Neural cell (in vitro differentiated cells): Measurements from ENCODE around the gene AVPR1B. TPM values are rescaled to one million over a fixed set of nuclear protein-coding genes. Genes with fewer than 3 reads are reported as not detected.

ENCODE experiments used
- H2AFZ ChIP-seq: fragments of 200-600, 300-800 bp; sonication (generic), shearing (Covaris generic); 2 replicates; pipeline ENCODE4 v1.6.0; 2014; ENCODE audit warnings: low read depth, mild to moderate bottlenecking, antibody characterized with exemption, low read length, moderate library complexity
- H3F3A ChIP-seq: fragments of 200-600 bp; shearing (Covaris generic); 2 replicates; pipeline ENCODE4 v1.6.1; 2016; ENCODE audit warnings: mild to moderate bottlenecking, moderate library complexity, mixed read lengths, antibody characterized with exemption, low read length; ENCODE audit not compliant: insufficient read depth, poor library complexity, severe bottlenecking
- H3K27ac ChIP-seq: fragments of 200-600, 300-800 bp; sonication (generic), shearing (Covaris generic); 2 replicates; pipeline ENCODE4 v1.5.1; 2014; ENCODE audit warnings: mild to moderate bottlenecking, low read length, moderate library complexity
- H3K27me3 ChIP-seq: fragments of 300-800, 200-600 bp; sonication (generic), shearing (Covaris generic); 2 replicates; pipeline ENCODE4 v1.6.0; 2014; ENCODE audit warnings: mild to moderate bottlenecking, low read depth, low read length, moderate library complexity; ENCODE audit not compliant: insufficient read depth
- H3K36me3 ChIP-seq: fragments of 300-800, 200-600 bp; sonication (generic), shearing (Covaris generic); 2 replicates; pipeline ENCODE4 v1.5.1; 2014; ENCODE audit warnings: mild to moderate bottlenecking, antibody characterized with exemption, low read length, moderate library complexity; ENCODE audit not compliant: insufficient read depth
- H3K4me2 ChIP-seq: fragments of 300-800, 200-600 bp; sonication (generic), shearing (Covaris generic); 2 replicates; pipeline ENCODE4 v1.6.0; 2014; ENCODE audit warnings: mild to moderate bottlenecking, low read length
- H3K4me3 ChIP-seq: fragments of 300-800, 200-600 bp; sonication (generic), shearing (Covaris generic); 2 replicates; pipeline ENCODE4 v1.5.1; 2014; ENCODE audit warnings: mild to moderate bottlenecking, low read length, moderate library complexity
- H3K79me2 ChIP-seq: fragments of 200-600 bp; shearing (Covaris generic); replicated peaks from 2 replicates; pipeline ENCODE4 v1.6.0; 2014; ENCODE audit warnings: mild to moderate bottlenecking, low read length, moderate library complexity; ENCODE audit not compliant: insufficient read depth
- H3K9ac ChIP-seq: fragments of 300-800, 200-600 bp; sonication (generic), shearing (Covaris generic); 2 replicates; pipeline ENCODE4 v1.6.1; 2016; ENCODE audit warnings: mild to moderate bottlenecking, low read length, mixed read lengths
- H3K9me2 ChIP-seq: fragments of 200-600 bp; shearing (Covaris generic); 2 replicates; pipeline ENCODE4 v1.6.1; 2016; ENCODE audit warnings: mild to moderate bottlenecking, low read length, mixed read lengths; ENCODE audit not compliant: insufficient read depth
- H3K9me3 ChIP-seq: fragments of 200-600, 300-800 bp; sonication (generic), shearing (Covaris generic); 2 replicates; pipeline ENCODE4 v1.6.1; 2016; ENCODE audit warnings: mild to moderate bottlenecking, mixed run types, low read length, moderate library complexity, mixed read lengths
- H4K20me1 ChIP-seq: fragments of 200-600 bp; shearing (Covaris generic); 2 replicates; pipeline ENCODE4 v1.6.1; 2016; ENCODE audit warnings: mild to moderate bottlenecking, mixed run types; ENCODE audit not compliant: insufficient read depth
- CTCF ChIP-seq: fragments of 450-650 bp; IDR thresholded peaks from 2 replicates; pipeline ENCODE4 v1.5.1; 2014; ENCODE audit warnings: antibody characterized with exemption, mild to moderate bottlenecking, moderate library complexity; ENCODE audit not compliant: poor library complexity, severe bottlenecking
- EP300 ChIP-seq: fragments of 450-650 bp; conservative IDR thresholded peaks from 2 replicates; pipeline ENCODE4 v1.6.1; 2014; ENCODE audit warnings: antibody characterized with exemption, mild to moderate bottlenecking, moderate library complexity; ENCODE audit not compliant: poor library complexity, severe bottlenecking
- EZH2 ChIP-seq: fragments of 200-600, 300-800 bp; shearing (Covaris generic), sonication (generic); IDR thresholded peaks from 2 replicates; pipeline ENCODE4 v1.6.1; 2014; ENCODE audit warnings: antibody characterized with exemption, low read length, borderline replicate concordance, mild to moderate bottlenecking; ENCODE audit not compliant: insufficient read depth, poor library complexity, severe bottlenecking
- MXI1 ChIP-seq: fragments of 450-650 bp; conservative IDR thresholded peaks from 2 replicates; pipeline ENCODE4 v1.6.1; 2014; ENCODE audit warnings: antibody characterized with exemption, mild to moderate bottlenecking; ENCODE audit not compliant: poor library complexity, severe bottlenecking
- POLR2AphosphoS5 ChIP-seq: IDR thresholded peaks from 2 replicates; pipeline ENCODE4 v1.6.1; 2012
- RAD21 ChIP-seq: fragments of 450-650 bp; conservative IDR thresholded peaks from 2 replicates; pipeline ENCODE4 v1.6.1; 2014; ENCODE audit warnings: antibody characterized with exemption, mild to moderate bottlenecking, moderate library complexity
- SMC3 ChIP-seq: fragments of 450-650 bp; conservative IDR thresholded peaks from 2 replicates; pipeline ENCODE4 v1.6.1; 2014; ENCODE audit warnings: antibody characterized with exemption, mild to moderate bottlenecking, moderate library complexity; ENCODE audit not compliant: poor library complexity
- TAF1 ChIP-seq: IDR thresholded peaks from 2 replicates; pipeline ENCODE4 v1.6.1; 2012; ENCODE audit warnings: low read depth
- polyA plus RNA-seq: library from polyadenylated mRNA; depleted of rRNA; stranded (reverse); fragments of >200 nt; gene quantifications from 2 replicates; pipeline ENCODE4 v1.2.3, GENCODE V29; 2014
- small RNA-seq, 3 experiments: library from RNA; depleted of rRNA; stranded (forward); fragments of <200 nt; gene quantifications; one replicate each; pipeline ENCODE3, GENCODE V24; 2012
- TF ChIP-seq, protein P1 (sequence below): IDR thresholded peaks from 2 replicates; pipeline ENCODE4 v1.6.1; 2012; ENCODE audit warnings: borderline replicate concordance

Gene AVPR1B
- polyA plus RNA-seq, 1 donor from 2014 or later, result not detected

DNA sequence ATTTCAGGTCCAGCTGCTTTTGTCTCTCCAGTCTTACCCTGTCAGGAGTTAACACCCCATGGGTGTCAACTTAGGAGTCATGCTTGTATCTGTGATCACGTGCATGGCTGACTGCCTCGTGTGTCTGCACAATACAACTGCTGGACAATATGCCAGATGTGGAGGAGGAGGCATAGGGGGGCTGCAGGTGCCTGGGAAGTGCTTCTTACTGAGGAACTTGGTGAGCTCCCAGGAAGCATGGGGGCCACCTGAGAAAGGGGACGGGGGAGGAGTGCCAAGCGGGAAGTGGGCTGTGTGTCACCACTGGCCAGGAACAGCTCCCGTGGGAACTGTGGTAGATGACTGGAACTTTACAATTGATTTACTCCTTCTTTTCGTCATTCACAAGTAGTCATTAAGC lies 54.7 kb downstream of the AVPR1B start:
- Histone ChIP-seq H4K20me1 (no peaks in the 10 kb centered on the region), H3K79me2 (no peaks in the 10 kb centered on the region), H3K4me3 (no peak overlapping the region), H3K27ac (no peak overlapping the region), H3K27me3 (no peaks in the 10 kb centered on the region), H2AFZ (no peak overlapping the region), H3K9ac (no peak overlapping the region), H3K36me3 (no peaks in the 10 kb centered on the region), H3F3A (no peaks in the 10 kb centered on the region), H3K9me3 (no peaks in the 10 kb centered on the region), H3K9me2 (no peaks in the 10 kb centered on the region), H3K4me2 (no peak overlapping the region)
- TF ChIP-seq TAF1 (no peak), MXI1 (no peak)

DNA sequence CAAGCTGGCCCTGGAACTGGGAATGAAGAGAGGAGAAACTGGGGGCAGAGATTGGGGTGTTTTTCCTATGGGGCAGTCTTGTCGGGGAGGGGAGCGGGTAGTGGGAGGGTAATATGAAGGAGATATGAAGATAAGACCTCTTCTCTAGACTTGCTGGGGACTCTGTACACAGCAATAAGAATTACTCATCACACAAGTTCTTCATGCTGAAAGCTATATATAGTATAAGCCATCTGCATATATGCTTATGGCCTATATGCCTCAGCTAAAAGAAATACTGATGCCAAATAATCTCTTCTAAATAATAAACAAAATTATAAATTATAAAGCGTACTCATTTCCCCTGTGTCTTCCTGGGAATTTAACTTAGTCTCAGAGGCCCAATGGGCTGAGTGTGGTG lies 56.3 kb downstream of the AVPR1B start:
- no peaks in the 10 kb centered on the region for H3K36me3 ChIP-seq
- no peaks in the 10 kb centered on the region for H4K20me1 ChIP-seq
- H3F3A ChIP-seq, result no peaks in the 10 kb centered on the region
- H3K79me2 ChIP-seq, result no peaks in the 10 kb centered on the region
- TF ChIP-seq CTCF (no peak), TAF1 (no peak), SMC3 (no peak), EZH2 (no peak), RAD21 (no peak), POLR2AphosphoS5 (no peak), EP300 (no peak), MXI1 (no peak)
- TF ChIP-seq, protein P1, sequence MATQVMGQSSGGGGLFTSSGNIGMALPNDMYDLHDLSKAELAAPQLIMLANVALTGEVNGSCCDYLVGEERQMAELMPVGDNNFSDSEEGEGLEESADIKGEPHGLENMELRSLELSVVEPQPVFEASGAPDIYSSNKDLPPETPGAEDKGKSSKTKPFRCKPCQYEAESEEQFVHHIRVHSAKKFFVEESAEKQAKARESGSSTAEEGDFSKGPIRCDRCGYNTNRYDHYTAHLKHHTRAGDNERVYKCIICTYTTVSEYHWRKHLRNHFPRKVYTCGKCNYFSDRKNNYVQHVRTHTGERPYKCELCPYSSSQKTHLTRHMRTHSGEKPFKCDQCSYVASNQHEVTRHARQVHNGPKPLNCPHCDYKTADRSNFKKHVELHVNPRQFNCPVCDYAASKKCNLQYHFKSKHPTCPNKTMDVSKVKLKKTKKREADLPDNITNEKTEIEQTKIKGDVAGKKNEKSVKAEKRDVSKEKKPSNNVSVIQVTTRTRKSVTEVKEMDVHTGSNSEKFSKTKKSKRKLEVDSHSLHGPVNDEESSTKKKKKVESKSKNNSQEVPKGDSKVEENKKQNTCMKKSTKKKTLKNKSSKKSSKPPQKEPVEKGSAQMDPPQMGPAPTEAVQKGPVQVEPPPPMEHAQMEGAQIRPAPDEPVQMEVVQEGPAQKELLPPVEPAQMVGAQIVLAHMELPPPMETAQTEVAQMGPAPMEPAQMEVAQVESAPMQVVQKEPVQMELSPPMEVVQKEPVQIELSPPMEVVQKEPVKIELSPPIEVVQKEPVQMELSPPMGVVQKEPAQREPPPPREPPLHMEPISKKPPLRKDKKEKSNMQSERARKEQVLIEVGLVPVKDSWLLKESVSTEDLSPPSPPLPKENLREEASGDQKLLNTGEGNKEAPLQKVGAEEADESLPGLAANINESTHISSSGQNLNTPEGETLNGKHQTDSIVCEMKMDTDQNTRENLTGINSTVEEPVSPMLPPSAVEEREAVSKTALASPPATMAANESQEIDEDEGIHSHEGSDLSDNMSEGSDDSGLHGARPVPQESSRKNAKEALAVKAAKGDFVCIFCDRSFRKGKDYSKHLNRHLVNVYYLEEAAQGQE, result no peak
- H3K4me2 ChIP-seq, result no peak overlapping the region
- H3K9ac ChIP-seq, result no peak overlapping the region
- H3K9me2 ChIP-seq, result no peaks in the 10 kb centered on the region
- no peak overlapping the region for H2AFZ ChIP-seq
- H3K27me3 ChIP-seq, result no peaks in the 10 kb centered on the region
- no peak overlapping the region for H3K27ac ChIP-seq
- H3K9me3 ChIP-seq, result no peaks in the 10 kb centered on the region
- H3K4me3 ChIP-seq, result no peak overlapping the region

Small RNA genes within 50 kb of the gene (small RNA-seq; reads per million reads assigned to genes)
- gene RF00271, result 0 reads per million in 3 experiments

Other genes starting within 250 kb of the AVPR1B start
- not detected in 2 replicates for gene SLC26A9, start 173.9 kb downstream of the AVPR1B start, polyA plus RNA-seq
- gene RAB7B, start 114.0 kb downstream of the AVPR1B start, polyA plus RNA-seq, result not detected in 2 replicates
- not detected in 2 replicates for gene CTSE, start 93.5 kb downstream of the AVPR1B start, polyA plus RNA-seq
- gene RHEX, start 64.2 kb downstream of the AVPR1B start, polyA plus RNA-seq, result not detected in 2 replicates
- gene FAM72A, start 85.5 kb upstream of the AVPR1B start, polyA plus RNA-seq, result 2.2 and 4.1 TPM in 2 replicates
- gene SRGAP2, start 86.2 kb upstream of the AVPR1B start, polyA plus RNA-seq, result 18.5 and 31.2 TPM in 2 replicates